H9 (cell line): Measurements from ENCODE around the gene PSMD6. TPM values are rescaled to one million over a fixed set of nuclear protein-coding genes. Genes with fewer than 3 reads are reported as not detected.

Source experiments
- DNase-seq: peaks from one replicate; pipeline ENCODE4 v3.0.0-alpha.2; 2017
- H2AFZ ChIP-seq: one replicate; pipeline ENCODE4 v1.6.1; 2013; ENCODE audit warnings: mild to moderate bottlenecking, low read length, control low read depth, moderate library complexity
- H2AK5ac ChIP-seq: 2 replicates; pipeline ENCODE4 v1.6.1; 2013; ENCODE audit warnings: low read length, control low read depth, mixed read lengths; ENCODE audit not compliant: insufficient read length
- H2BK120ac ChIP-seq: one replicate; pipeline ENCODE4 v1.6.1; 2013; ENCODE audit warnings: low read depth, mild to moderate bottlenecking, low read length, control low read depth, inconsistent platforms; ENCODE audit not compliant: poor library complexity, severe bottlenecking
- H2BK12ac ChIP-seq: 2 replicates; pipeline ENCODE4 v1.6.1; 2013; ENCODE audit warnings: low read length, control low read depth, mixed read lengths, low read depth; ENCODE audit not compliant: insufficient read length
- H2BK15ac ChIP-seq: 2 replicates; pipeline ENCODE4 v1.6.1; 2013; ENCODE audit warnings: low read depth, low read length, control low read depth
- H2BK20ac ChIP-seq: one replicate; pipeline ENCODE4 v1.6.1; 2013; ENCODE audit warnings: low read depth, mild to moderate bottlenecking, low read length, control low read depth, inconsistent platforms; ENCODE audit not compliant: poor library complexity, severe bottlenecking
- H2BK5ac ChIP-seq: 2 replicates; pipeline ENCODE4 v1.6.1; 2013; ENCODE audit warnings: low read length, control low read depth, mixed read lengths; ENCODE audit not compliant: insufficient read length
- H3K14ac ChIP-seq: 2 replicates; pipeline ENCODE4 v1.6.1; 2013; ENCODE audit warnings: low read length, control low read depth; ENCODE audit not compliant: insufficient read depth
- H3K18ac ChIP-seq: 2 replicates; pipeline ENCODE4 v1.6.1; 2013; ENCODE audit warnings: low read depth, mild to moderate bottlenecking, mixed read lengths, low read length, control low read depth; ENCODE audit not compliant: insufficient read length
- H3K23ac ChIP-seq: 2 replicates; pipeline ENCODE4 v1.6.1; 2013; ENCODE audit warnings: low read length, control low read depth, mixed read lengths, low read depth; ENCODE audit not compliant: insufficient read length
- H3K23me2 ChIP-seq: 2 replicates; pipeline ENCODE4 v1.6.1; 2013; ENCODE audit warnings: low read depth, mild to moderate bottlenecking, mixed read lengths, low read length, control low read depth; ENCODE audit not compliant: insufficient read length, poor library complexity, severe bottlenecking
- H3K27ac ChIP-seq: 2 replicates; pipeline ENCODE4 v1.5.1; 2013; ENCODE audit warnings: low read length, control low read depth, mixed read lengths, low read depth; ENCODE audit not compliant: insufficient read length
- H3K27me3 ChIP-seq: 2 replicates; pipeline ENCODE4 v1.6.1; 2013; ENCODE audit warnings: low read length, control low read depth, inconsistent platforms; ENCODE audit not compliant: insufficient read depth
- H3K4ac ChIP-seq: 2 replicates; pipeline ENCODE4 v1.6.1; 2013; ENCODE audit warnings: low read depth, mild to moderate bottlenecking, control low read depth, inconsistent platforms, low read length, moderate library complexity
- H3K4me1 ChIP-seq: 2 replicates; pipeline ENCODE4 v1.6.1; 2013; ENCODE audit warnings: low read length, control low read depth, inconsistent platforms; ENCODE audit not compliant: insufficient read depth
- H3K4me2 ChIP-seq: 2 replicates; pipeline ENCODE4 v1.6.1; 2013; ENCODE audit warnings: low read length, control low read depth, mixed read lengths; ENCODE audit not compliant: insufficient read length, insufficient read depth
- H3K56ac ChIP-seq: 2 replicates; pipeline ENCODE4 v1.6.1; 2013; ENCODE audit warnings: low read depth, mild to moderate bottlenecking, mixed read lengths, low read length, control low read depth; ENCODE audit not compliant: insufficient read length
- H3K79me1 ChIP-seq: 2 replicates; pipeline ENCODE4 v1.6.1; 2013; ENCODE audit warnings: low read depth, mild to moderate bottlenecking, moderate library complexity, low read length, control low read depth, inconsistent platforms; ENCODE audit not compliant: insufficient read depth, poor library complexity, severe bottlenecking
- H3K79me2 ChIP-seq: 2 replicates; pipeline ENCODE4 v1.6.1; 2013; ENCODE audit warnings: low read length, control low read depth, inconsistent platforms; ENCODE audit not compliant: insufficient read depth
- H3K9ac ChIP-seq: 2 replicates; pipeline ENCODE4 v1.6.1; 2013; ENCODE audit warnings: low read length, control low read depth, mixed read lengths; ENCODE audit not compliant: insufficient read length; ENCODE audit errors: extremely low read depth
- H3K9me3 ChIP-seq: one replicate; pipeline ENCODE4 v1.6.1; 2013; ENCODE audit warnings: low read depth, low read length, inconsistent platforms; ENCODE audit not compliant: control insufficient read depth
- H3T11ph ChIP-seq: one replicate; pipeline ENCODE4 v1.6.1; 2013; ENCODE audit warnings: mild to moderate bottlenecking, low read length, control low read depth, inconsistent platforms
- H4K20me1 ChIP-seq: one replicate; pipeline ENCODE4 v1.6.1; 2013; ENCODE audit not compliant: control insufficient read depth, insufficient read length, insufficient read depth
- H4K5ac ChIP-seq: 2 replicates; pipeline ENCODE4 v1.6.1; 2013; ENCODE audit warnings: low read depth, mild to moderate bottlenecking, mixed read lengths, low read length, control low read depth; ENCODE audit not compliant: insufficient read length
- H4K8ac ChIP-seq: replicated peaks from 2 replicates; pipeline ENCODE4 v1.6.1; 2013; ENCODE audit warnings: low read length, control low read depth, mixed read lengths, low read depth; ENCODE audit not compliant: insufficient read length
- H4K91ac ChIP-seq: 2 replicates; pipeline ENCODE4 v1.6.1; 2013; ENCODE audit warnings: low read depth, mild to moderate bottlenecking, moderate library complexity, mixed read lengths, low read length, control low read depth; ENCODE audit not compliant: insufficient read length
- H3K27ac Mint-ChIP-seq, 3 experiments: 2 replicates in 2 of 3; 3 replicates in 1 of 3; pipeline ENCODE4 v1.8.0; 2020 to 2021; ENCODE audit warnings: mixed read lengths in 3 of 3, mild to moderate bottlenecking in 1 of 3, moderate library complexity in 1 of 3
- H3K27me3 Mint-ChIP-seq: 2 replicates; pipeline ENCODE4 v1.8.0; 2021; ENCODE audit warnings: low read depth, mild to moderate bottlenecking, moderate library complexity, mixed read lengths
- H3K36me3 Mint-ChIP-seq, 3 experiments: 2 replicates in 2 of 3; 3 replicates in 1 of 3; pipeline ENCODE4 v1.8.0; 2020 to 2021; ENCODE audit warnings: low read depth in 3 of 3, mixed read lengths in 3 of 3; ENCODE audit not compliant: insufficient read depth in 1 of 3
- H3K4me1 Mint-ChIP-seq, 2 experiments: 2 replicates each; pipeline ENCODE4 v1.8.0; 2020; ENCODE audit warnings: mixed read lengths in 2 of 2
- H3K4me3 Mint-ChIP-seq, 2 experiments: 2 replicates in 1 of 2; 3 replicates in 1 of 2; pipeline ENCODE4 v1.8.0; 2020 to 2021; ENCODE audit warnings: mild to moderate bottlenecking in 2 of 2, mixed read lengths in 2 of 2, moderate library complexity in 1 of 2
- H3K9me3 Mint-ChIP-seq, 2 experiments: 2 replicates in 1 of 2; 3 replicates in 1 of 2; pipeline ENCODE4 v1.8.0; 2020; ENCODE audit warnings: mild to moderate bottlenecking in 2 of 2, mixed read lengths in 2 of 2, moderate library complexity in 1 of 2
- WGBS: extraction: QIAGEN DNeasy Blood & Tissue Kit; methylation state at CpG from one replicate; pipeline ENCODE4 v1.1.7; 2013; ENCODE audit warnings: missing lambda C conversion rate, low lambda C conversion rate, mixed read lengths; ENCODE audit not compliant: insufficient read length; ENCODE audit errors: extremely low coverage; 5-methylcytosine and 5-hydroxymethylcytosine counted together
- total RNA-seq: library from RNA; stranded (reverse); gene quantifications from 2 replicates; pipeline ENCODE4 v1.2.1, GENCODE V29; 2021
- TF ChIP-seq, protein P1 (sequence below): fragments of 200-600 bp; sonication (generic); conservative IDR thresholded peaks from 3 replicates; pipeline ENCODE4 v1.8.0; 2021; ENCODE audit warnings: antibody characterized with exemption, mild to moderate bottlenecking

PSMD6 gene
- total RNA-seq, 1 experiment from 2014 or later: 112 TPM

GRCh38 chr3:64021922-64022321 lies 1.4 kb downstream of the PSMD6 start:
- no peak overlapping the region for H3K9ac ChIP-seq
- H3K27ac ChIP-seq: no peak overlapping the region
- H4K91ac ChIP-seq: no peak overlapping the region
- no peak overlapping the region for H2BK5ac ChIP-seq
- H3K56ac ChIP-seq: no peak overlapping the region
- H3K27me3 Mint-ChIP-seq: peaks cover 3% of the 10 kb centered on the region; the same call in 1 of the 2 replicates
- no peaks in the 10 kb centered on the region for H3K9me3 ChIP-seq
- H2BK12ac ChIP-seq: no peak overlapping the region
- peaks cover 3% of the 10 kb centered on the region for H3K23me2 ChIP-seq
- H3T11ph ChIP-seq: no peak overlapping the region
- H3K79me2 ChIP-seq: peaks cover 11% of the 10 kb centered on the region; the same call in 1 of the 2 replicates
- peaks cover 18 to 48% (median 45%) of the 10 kb centered on the region in 3 experiments; a peak in 6 of 7 replicates for H3K36me3 Mint-ChIP-seq
- no peak overlapping the region for H3K23ac ChIP-seq
- H2AK5ac ChIP-seq: no peak overlapping the region
- H3K18ac ChIP-seq: no peak overlapping the region
- H2AFZ ChIP-seq: no peak overlapping the region
- WGBS: no CpG with 5 or more reads among the region's 6 CpGs
- no peak overlapping the region for H4K8ac ChIP-seq
- no peaks in the 10 kb centered on the region for H3K27me3 ChIP-seq
- no peak overlapping the region for H2BK15ac ChIP-seq
- no peaks in the 10 kb centered on the region for H3K4me1 ChIP-seq
- DNase-seq: no peak
- no peaks in the 10 kb centered on the region; a peak in 1 of 5 replicates for H3K9me3 Mint-ChIP-seq
- H4K20me1 ChIP-seq: no peaks in the 10 kb centered on the region
- H3K4ac ChIP-seq: no peak overlapping the region
- peak overlapping the region; percentile 75 for H3K4me2 ChIP-seq
- H4K5ac ChIP-seq: no peak overlapping the region
- peaks cover 14 to 16% of the 10 kb centered on the region in 2 experiments for H3K4me1 Mint-ChIP-seq
- H3K79me1 ChIP-seq: no peaks in the 10 kb centered on the region
- peak overlapping the region; percentile 87 to 88 for H3K4me3 Mint-ChIP-seq
- no peak overlapping the region for H3K27ac Mint-ChIP-seq
- no peak overlapping the region for H2BK20ac ChIP-seq
- no peak overlapping the region for H3K14ac ChIP-seq
- no peak overlapping the region for H2BK120ac ChIP-seq
- TF ChIP-seq, protein P1, sequence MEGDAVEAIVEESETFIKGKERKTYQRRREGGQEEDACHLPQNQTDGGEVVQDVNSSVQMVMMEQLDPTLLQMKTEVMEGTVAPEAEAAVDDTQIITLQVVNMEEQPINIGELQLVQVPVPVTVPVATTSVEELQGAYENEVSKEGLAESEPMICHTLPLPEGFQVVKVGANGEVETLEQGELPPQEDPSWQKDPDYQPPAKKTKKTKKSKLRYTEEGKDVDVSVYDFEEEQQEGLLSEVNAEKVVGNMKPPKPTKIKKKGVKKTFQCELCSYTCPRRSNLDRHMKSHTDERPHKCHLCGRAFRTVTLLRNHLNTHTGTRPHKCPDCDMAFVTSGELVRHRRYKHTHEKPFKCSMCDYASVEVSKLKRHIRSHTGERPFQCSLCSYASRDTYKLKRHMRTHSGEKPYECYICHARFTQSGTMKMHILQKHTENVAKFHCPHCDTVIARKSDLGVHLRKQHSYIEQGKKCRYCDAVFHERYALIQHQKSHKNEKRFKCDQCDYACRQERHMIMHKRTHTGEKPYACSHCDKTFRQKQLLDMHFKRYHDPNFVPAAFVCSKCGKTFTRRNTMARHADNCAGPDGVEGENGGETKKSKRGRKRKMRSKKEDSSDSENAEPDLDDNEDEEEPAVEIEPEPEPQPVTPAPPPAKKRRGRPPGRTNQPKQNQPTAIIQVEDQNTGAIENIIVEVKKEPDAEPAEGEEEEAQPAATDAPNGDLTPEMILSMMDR: 0 out of 3 replicates have a peak, but pooled peaks have one; percentile 16
